Uterus (tissue), 2 donors: ENCODE results near the gene NKG7.

ENCODE experiments used
- CTCF ChIP-seq, 4 experiments: fragments of 200-600 bp in 2 of 4; fragments of 450-650 bp in 2 of 4; sonication (generic) in 2 of 4; IDR thresholded peaks; one replicate each; pipeline ENCODE4 v1.5.1; 2016 to 2019; ENCODE audit warnings: antibody characterized with exemption in 4 of 4, mild to moderate bottlenecking in 2 of 4, moderate library complexity in 1 of 4
- POLR2A ChIP-seq, 2 donors: fragments of 450-650 bp; IDR thresholded peaks; one replicate each; pipeline ENCODE4 v1.6.1; 2016; ENCODE audit warnings: antibody characterized with exemption in 2 of 2, mild to moderate bottlenecking in 1 of 2, moderate library complexity in 1 of 2

DNA sequence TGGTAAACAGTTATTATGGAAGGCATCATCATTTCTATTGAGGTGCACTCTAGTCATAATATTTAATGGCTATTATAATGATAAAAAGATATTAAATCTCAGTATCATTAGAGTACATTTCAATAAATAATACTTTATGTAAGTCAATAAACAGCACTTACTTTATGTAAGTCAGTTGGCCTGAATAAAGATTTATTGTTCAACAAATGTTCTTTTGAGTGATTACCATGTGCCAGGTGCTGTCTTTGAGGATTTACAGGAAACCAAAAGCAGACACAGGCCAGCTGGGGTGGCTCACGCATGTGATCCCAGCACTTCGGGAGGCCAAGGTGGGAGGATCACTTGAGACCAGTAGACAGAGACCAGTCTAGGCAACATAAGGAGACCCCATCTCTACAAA, 5.0 kb upstream of the NKG7 start:
- TF ChIP-seq POLR2A (IDR thresholded peaks at IDR 0.05) (no peak), CTCF (IDR thresholded peaks at IDR 0.05) (no peak)
